Right lobe of liver (tissue), 6 donors: ENCODE results near the gene ABCG5. TPM values are rescaled to one million over a fixed set of nuclear protein-coding genes. Genes with fewer than 3 reads are reported as not detected.

Experiments used
- ATAC-seq, 4 donors: fragments of 200-7000 bp; cut with Tn5 transposase; one replicate each; pipeline ENCODE4 v1.9.1; 2020; ENCODE audit warnings: mild to moderate bottlenecking in 4 of 4, moderate library complexity in 4 of 4
- DNase-seq, 3 donors: peaks; one replicate each; pipeline ENCODE4 v3.0.0-alpha.2; 2020
- H3K27ac ChIP-seq, 3 donors: fragments of 200-600 bp; one replicate each; pipeline ENCODE4 v1.8.0; 2022
- H3K27me3 ChIP-seq, 2 donors: fragments of 200-600 bp; one replicate each; pipeline ENCODE4 v1.8.0; 2022
- H3K36me3 ChIP-seq, 4 donors: fragments of 200-600 bp; sonication (generic) in 1 of 4; one replicate each; pipeline versions ENCODE4 v1.5.1 to v1.8.0; 2017 to 2022; ENCODE audit warnings: control low read depth in 1 of 4
- H3K4me1 ChIP-seq, 4 donors: fragments of 200-600 bp; sonication (generic) in 1 of 4; one replicate each; pipeline versions ENCODE4 v1.5.1 to v1.8.0; 2017 to 2022; ENCODE audit warnings: control low read depth in 1 of 4
- H3K4me3 ChIP-seq, 3 donors: fragments of 200-600 bp; one replicate each; pipeline ENCODE4 v1.8.0; 2022
- H3K9me3 ChIP-seq, 4 donors: fragments of 200-600 bp; sonication (generic) in 1 of 4; one replicate each; pipeline versions ENCODE4 v1.5.1 to v1.8.0; 2017 to 2022; ENCODE audit warnings: control low read depth in 1 of 4
- CTCF ChIP-seq, 4 donors: fragments of 200-600 bp in 3 of 4; fragments of 450-650 bp in 1 of 4; IDR thresholded peaks; one replicate each; pipeline versions ENCODE4 v1.5.1 to v1.8.0; 2016 to 2022; ENCODE audit warnings: antibody characterized with exemption in 4 of 4, mild to moderate bottlenecking in 2 of 4
- POLR2A ChIP-seq: fragments of 450-650 bp; IDR thresholded peaks from one replicate; pipeline ENCODE4 v1.6.1; 2017; ENCODE audit warnings: antibody characterized with exemption, mild to moderate bottlenecking
- WGBS: methylation state at CpG from one replicate; pipeline ENCODE4 v1.1.6; 2018; ENCODE audit warnings: low coverage, low lambda C conversion rate; ENCODE audit not compliant: insufficient coverage; ENCODE audit errors: missing lambda C conversion rate; 5-methylcytosine and 5-hydroxymethylcytosine counted together
- intact Hi-C, 2 donors: fragments of 100-400 bp; cut with DNase I; formaldehyde crosslinking; loops; one replicate each; pipeline versions ENCODE4 v1.11.2 to v1.14.1; 2022
- total RNA-seq, 6 experiments: library from RNA; depleted of rRNA in 2 of 6; stranded (reverse); fragments of >200 nt in 2 of 6; fragmentation: NEBNext Ultra II Directional in 3 of 6; extraction: Animal tissue kit (Norgen Biotek cat#: 25700) in 3 of 6; gene quantifications; one replicate each; pipeline versions ENCODE4 v1.1.0 to v1.2.4, GENCODE V29; 2016 to 2023
- donor health status: DM: no; HTN: yes; CAD: no.
- donor health status: DM: no; HTN: no; CAD: no.
- donor health status: DM: no; HTN: no; CAD: no.
- donor health status: DM: no; HTN: yes; CAD: no.
- donor health status: DM: no; HTN: yes; CAD: no.

The ABCG5 gene
- total RNA-seq, 6 experiments from 2014 or later: 15.3 to 63.5 (median 35.4) TPM

- Histone ChIP-seq H3K9me3 (no peaks in the 10 kb centered on the region), H3K36me3 (peaks cover 0 to 32% (median 4%) of the 10 kb centered on the region in 4 donors), H3K27me3 (no peaks in the 10 kb centered on the region), H3K4me1 (peaks cover 0 to 45% (median 21%) of the 10 kb centered on the region in 4 donors), H3K27ac (peak overlapping the region; percentile 48 to 74 (median 56)), H3K4me3 (peak overlapping the region in 2 of 3 donors; percentile 5 to 25)
- intact Hi-C loops: no loop called here
- DNase-seq: peak; percentile 81 to 88 (median 85)
- peak; percentile 84 to 92 (median 88) for ATAC-seq
- TF ChIP-seq POLR2A (no peak), CTCF (IDR thresholded peaks at IDR 0.05) (no peak)
- WGBS: 26% methylated on average over 11 of the region's 12 CpGs
Measured at GRCh38 chr2:43824951-43825493, 13.6 kb downstream of the ABCG5 start.

GRCh38 chr2:43824512-43824911 lies 14.1 kb downstream of the ABCG5 start:
- peak; percentile 57 to 68 (median 62) for ATAC-seq
- intact Hi-C loops: no loop called here
- WGBS: 47% methylated on average over 2 of the region's 2 CpGs

GRCh38 chr2:43823751-43824150 lies 14.9 kb downstream of the ABCG5 start:
- DNase-seq (no peak), ATAC-seq (no peak)
- no peak overlapping the region for H3K4me3 ChIP-seq
- H3K36me3 ChIP-seq: peaks cover 0 to 32% (median 4%) of the 10 kb centered on the region in 4 donors
- TF ChIP-seq CTCF (IDR thresholded peaks at IDR 0.05) (no peak), POLR2A (no peak)
- H3K4me1 ChIP-seq: peaks cover 0 to 53% (median 25%) of the 10 kb centered on the region in 4 donors
- 74% methylated on average over 6 of the region's 11 CpGs for WGBS
- H3K9me3 ChIP-seq: no peaks in the 10 kb centered on the region
- intact Hi-C loops: no loop called here
- no peaks in the 10 kb centered on the region for H3K27me3 ChIP-seq
- peak overlapping the region in 1 of 3 donors; percentile 74 for H3K27ac ChIP-seq

More at GRCh38 chr2:43824512-43824911, 14.1 kb downstream of the ABCG5 start:
- TF ChIP-seq POLR2A: no peak
- no peak for TF ChIP-seq CTCF (IDR thresholded peaks at IDR 0.05)
- Histone ChIP-seq H3K9me3 (no peaks in the 10 kb centered on the region), H3K4me1 (peaks cover 0 to 50% (median 24%) of the 10 kb centered on the region in 4 donors), H3K27me3 (no peaks in the 10 kb centered on the region), H3K36me3 (peaks cover 0 to 32% (median 4%) of the 10 kb centered on the region in 4 donors), H3K4me3 (peak overlapping the region in 2 of 3 donors; percentile 5 to 25), H3K27ac (peak overlapping the region; percentile 48 to 74 (median 56))
- no peak for DNase-seq

- peaks cover 0 to 53% (median 25%) of the 10 kb centered on the region in 4 donors for H3K4me1 ChIP-seq
- intact Hi-C loops: no loop called here
- 87% methylated on average over 3 of the region's 7 CpGs for WGBS
- no peaks in the 10 kb centered on the region for H3K27me3 ChIP-seq
- no peak for DNase-seq
- no peak overlapping the region for H3K4me3 ChIP-seq
- no peaks in the 10 kb centered on the region for H3K9me3 ChIP-seq
- ATAC-seq: no peak
- no peak overlapping the region for H3K27ac ChIP-seq
- TF ChIP-seq POLR2A (no peak), CTCF (IDR thresholded peaks at IDR 0.05) (no peak)
- peaks cover 0 to 36% (median 4%) of the 10 kb centered on the region in 4 donors for H3K36me3 ChIP-seq
Measured at GRCh38 chr2:43822839-43823238, 15.8 kb downstream of the ABCG5 start.
